SK-MEL-5 (cell line): ENCODE measurements around the gene CLEC4D. TPM values are rescaled to one million over a fixed set of nuclear protein-coding genes. Genes with fewer than 3 reads are reported as not detected.
A peak's percentile ranks its signal among the peaks of the same experiment; 100 is the strongest.
"Not testable (repeated sequence)": the region's sequence is repeated elsewhere in the genome, so short reads cannot be mapped to it uniquely, and the experiment has no call there.

Source experiments
- DNase-seq: peaks from one replicate; pipeline ENCODE4 v3.0.0-alpha.2; 2016; ENCODE audit warnings: low read depth, low spot score
- in situ Hi-C: cut with HindIII; loops from 2 replicates; pipeline ENCODE4 v1.10.0; 2016; ENCODE audit warnings: low sequenced_read_pairs, high pct_unique_total_duplicates, low pct_unique_long_range_greater_than_20kb
- total RNA-seq: library from RNA; depleted of rRNA; stranded (reverse); fragments of >200 nt; shearing (Covaris generic); gene quantifications from 2 replicates; pipeline ENCODE4 v1.2.3, GENCODE V29; 2014

The CLEC4D gene
- total RNA-seq, 1 experiment from 2014 or later = not detected

DNA sequence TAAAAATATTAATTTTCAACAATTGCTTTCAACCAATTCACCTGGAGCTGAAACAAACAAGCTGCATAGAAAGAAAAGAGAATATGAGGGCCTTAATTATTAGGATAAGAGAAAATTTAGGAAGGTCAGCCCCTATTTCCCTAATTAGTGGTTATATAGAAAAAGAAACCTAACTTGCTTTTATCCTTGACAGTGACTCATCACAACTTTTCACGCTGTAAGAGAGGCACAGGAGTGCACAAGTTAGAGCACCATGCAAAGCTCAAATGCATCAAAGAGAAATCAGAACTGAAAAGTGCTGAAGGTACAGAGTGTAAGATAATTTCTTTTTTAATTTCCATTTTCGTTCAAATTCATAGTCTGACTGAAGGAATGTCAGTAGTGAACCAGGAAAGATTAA, 4.7 kb downstream of the CLEC4D start:
- no peak for DNase-seq
- in situ Hi-C loops = no loop called here

DNA sequence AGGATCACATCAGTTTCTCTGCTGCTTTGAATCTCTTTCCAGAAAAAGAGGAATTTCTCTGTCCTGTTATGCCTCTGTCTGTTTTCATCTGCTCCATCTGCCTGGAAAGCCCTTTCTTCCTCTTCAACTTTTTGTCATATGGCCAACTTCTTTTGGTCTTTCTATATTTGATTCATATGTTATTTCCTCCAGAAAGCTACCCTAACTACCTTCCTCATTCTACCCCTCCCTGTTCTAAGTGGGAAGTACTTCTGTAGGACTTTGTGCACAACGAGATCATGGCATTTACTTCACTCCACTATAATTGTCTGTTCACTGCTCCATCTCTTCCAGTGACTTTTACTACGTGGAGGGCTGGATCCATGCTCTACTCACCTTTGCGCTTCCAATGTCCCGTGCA, 5.9 kb downstream of the CLEC4D start:
- DNase-seq = no peak
- in situ Hi-C loops = no loop called here

DNA sequence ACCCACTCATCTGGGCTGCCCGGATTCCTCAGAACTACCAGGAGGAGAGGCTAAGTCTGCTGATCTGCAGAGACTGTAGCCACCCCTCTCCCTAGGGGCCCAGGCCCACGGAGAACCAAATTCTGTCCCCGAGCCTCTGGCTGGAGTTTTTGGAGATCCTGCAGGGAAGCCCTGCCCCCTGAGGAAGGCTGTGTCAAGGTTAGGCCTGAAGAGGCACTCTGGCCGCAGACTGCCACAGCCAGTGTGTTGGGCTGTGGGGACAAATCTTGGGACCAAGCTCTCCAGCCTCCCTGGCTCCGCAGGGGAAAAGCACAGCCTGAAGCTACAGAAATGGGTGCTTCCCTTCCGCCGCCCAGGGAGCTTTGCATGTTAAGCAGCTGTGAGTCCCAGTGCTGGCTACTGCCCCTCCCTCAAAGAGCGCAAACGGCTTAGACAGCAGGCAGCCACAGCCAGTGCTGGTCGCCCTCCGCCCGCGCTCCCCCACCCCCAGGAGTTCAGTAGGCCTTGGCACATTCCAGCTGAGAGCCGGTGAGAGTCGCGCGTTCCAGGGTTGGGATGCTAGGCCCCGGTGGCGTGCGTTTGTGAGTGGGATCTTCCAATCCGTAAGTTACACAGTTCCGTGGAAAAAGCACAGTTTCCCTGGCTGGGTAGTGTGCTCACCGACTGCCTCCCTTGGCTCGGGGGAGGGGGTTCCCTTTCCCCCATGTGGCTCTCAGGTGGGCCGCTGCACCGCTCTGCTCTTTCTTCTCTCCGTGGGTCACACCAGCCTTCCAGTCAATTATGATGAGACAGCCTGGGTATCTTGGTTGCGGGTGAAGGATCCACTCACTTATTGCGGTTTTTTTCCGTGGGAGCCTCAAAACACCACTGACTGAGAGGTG, 14.2 kb downstream of the CLEC4D start:
- DNase-seq = no peak
- in situ Hi-C loops = no loop called here

DNA sequence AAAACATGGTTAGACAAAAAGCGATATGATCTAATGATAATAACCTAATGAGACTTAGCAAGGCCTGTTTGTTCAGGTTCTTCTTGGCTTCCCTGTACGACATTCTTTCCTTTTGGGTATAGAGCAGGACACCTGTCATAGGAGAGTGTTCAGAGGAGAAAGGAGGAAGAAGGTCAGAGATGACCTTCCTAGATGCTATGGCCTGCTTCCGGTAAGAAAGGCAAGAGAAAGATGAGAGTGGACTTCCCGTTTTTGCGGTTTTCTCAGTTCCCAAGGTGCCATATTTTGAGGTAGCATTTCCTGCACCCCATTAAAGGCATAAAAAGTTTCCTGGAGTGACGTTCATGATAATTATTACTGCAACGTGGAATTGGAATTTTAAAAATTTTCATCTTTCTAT, 18.7 kb downstream of the CLEC4D start:
- in situ Hi-C loops = no loop called here

DNA sequence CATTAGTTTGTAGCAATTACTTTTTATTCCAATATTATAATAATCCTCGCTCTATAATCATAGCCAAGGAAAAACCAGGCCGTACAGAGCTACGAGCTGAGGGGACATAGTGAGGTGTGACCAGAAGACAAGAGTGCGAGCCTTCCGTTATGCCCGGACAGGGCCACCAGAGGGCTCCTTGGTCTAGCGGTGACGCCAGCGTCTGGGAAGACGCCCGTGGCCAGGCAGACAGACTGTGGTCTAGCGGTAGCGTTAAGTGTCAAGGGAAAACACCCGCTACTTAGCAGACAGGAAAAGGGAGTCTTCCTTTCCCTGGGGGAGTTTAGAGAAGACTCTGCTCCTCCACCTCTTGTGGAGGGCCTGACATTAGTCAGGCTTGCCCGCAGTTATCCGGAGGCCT, 24.5 kb downstream of the CLEC4D start:
- in situ Hi-C loops = not testable (repeated sequence)
- peak; percentile 46 for DNase-seq

More for the DNA sequence above, 18.7 kb downstream of the CLEC4D start:
- DNase-seq = no peak

DNA sequence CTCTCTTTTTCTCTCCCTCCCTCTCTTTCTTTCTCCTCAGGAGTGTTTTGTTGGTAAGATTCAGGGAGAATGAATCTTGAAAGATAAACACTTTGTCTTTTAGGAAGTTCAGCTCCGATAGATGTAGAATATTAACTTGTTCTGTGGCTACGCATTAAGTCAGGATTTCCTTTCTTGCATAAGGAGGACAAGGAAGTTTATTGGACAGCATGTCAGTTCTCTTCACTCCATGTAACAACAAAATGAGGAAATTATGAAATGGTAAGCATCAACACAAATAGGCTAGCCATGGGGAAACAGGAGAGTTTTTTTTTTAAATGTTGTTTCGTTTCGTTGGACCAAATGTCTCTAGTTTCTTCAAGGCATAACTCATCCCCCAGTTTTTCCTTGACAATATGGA, 27.5 kb downstream of the CLEC4D start, which contains the start of gene CLEC4E:
Gene CLEC4E, minus strand, starts transcription at position 75 of the 400 bp plus-strand sequence. CDS start 108 bp downstream, outside the sequence.
- in situ Hi-C loops = not testable (repeated sequence)

DNA sequence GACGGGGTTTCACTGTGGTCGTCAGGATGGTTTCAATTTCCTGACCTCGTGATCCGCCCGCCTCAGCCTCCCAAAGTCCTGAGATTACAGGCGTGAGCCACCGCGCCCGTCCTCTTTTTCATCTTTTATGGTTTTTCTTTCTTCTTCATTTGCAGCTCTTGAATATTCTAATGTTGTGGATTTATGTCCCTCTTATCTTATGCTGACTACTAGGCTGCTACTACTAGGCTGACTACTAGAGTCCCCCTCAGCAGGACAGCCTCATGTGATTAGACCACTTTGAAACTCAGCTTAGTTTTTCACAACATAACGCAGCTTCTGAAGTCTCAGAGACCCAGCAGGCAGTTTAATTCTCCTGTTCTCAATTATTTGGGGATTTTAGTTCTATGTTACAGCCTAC, 28.3 kb downstream of the CLEC4D start:
- in situ Hi-C loops = no loop called here
- no peak for DNase-seq

More for the DNA sequence above, 27.5 kb downstream of the CLEC4D start, which contains the start of gene CLEC4E:
- DNase-seq = not testable (repeated sequence)

DNA sequence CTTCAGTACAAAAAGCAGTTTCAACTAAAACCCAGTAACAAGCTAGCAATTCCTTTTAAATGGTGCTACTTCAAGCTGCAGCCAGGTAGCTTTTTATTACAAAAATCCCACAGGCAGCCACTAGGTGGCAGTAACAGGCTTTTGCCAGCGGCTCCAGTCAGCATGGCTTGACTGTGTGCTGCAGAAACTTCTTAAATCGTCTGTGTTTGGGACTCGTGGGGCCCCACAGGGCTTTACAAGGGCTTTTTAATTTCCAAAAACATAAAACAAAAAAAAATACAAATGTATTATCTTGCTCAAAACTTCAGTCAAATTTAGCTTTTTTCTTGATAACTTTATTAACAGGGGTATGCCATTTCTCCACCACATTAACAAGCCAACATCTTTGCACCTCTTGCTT, 31.0 kb downstream of the CLEC4D start:
- peak; percentile 76 for DNase-seq
- in situ Hi-C loops = no loop called here

DNA sequence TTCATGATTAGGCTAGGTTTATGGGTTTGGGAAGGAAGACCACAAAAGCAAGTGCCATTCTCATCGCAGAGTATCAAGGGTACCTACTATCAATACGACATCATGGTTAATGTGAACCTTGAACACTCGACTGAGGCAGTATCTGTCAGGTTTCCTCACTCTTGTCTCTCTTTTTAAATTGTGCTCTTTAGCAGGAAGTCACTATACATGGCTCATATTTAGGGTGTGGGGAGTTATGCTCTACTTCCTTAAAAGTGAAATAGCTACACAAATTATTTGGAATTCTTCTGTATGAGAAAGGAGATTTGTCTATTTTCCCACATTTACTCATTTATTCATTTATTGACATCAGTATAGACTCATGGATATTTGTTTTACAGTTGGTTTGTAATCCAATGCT, 33.3 kb downstream of the CLEC4D start:
- in situ Hi-C loops = no loop called here
- no peak for DNase-seq

DNA sequence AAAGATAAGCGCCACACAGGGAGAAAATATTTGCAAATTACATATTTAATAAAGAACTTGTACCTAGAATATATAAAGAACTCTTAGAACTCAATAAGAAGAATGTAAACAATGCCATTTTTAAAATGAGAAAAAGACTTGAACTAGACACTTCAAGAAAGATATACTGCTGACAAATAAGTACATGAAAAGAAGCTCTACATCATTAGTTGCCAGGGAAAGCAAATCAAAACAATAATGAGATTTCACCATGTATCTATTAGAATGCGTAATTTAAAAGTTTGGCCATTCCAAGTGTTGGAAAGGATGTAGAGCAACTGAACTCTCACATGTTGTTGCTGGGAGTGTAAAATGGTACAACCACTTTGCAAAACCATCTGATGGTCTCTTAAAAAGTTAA, 34.3 kb downstream of the CLEC4D start:
- DNase-seq = peak; percentile 11
- in situ Hi-C loops = no loop called here

DNA sequence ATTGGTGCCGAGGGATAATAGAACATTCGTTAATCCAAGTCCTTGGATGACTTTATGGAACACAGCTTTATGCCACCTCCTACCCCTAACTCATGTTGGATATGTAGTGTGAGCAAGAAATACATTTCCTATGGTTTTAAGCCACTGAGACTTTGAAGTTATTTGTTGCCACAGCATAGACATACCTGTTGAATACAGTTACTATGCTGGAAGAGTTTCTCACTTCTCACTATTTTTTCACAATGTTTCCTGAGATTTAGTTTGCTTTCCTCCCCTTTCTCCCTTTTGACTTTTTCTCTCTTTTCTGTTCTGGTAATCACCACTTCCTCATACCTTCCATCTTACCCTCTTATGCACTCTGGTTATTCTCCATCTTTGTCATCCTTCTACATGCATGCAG, 34.9 kb downstream of the CLEC4D start:
- DNase-seq = no peak
- in situ Hi-C loops = no loop called here

DNA sequence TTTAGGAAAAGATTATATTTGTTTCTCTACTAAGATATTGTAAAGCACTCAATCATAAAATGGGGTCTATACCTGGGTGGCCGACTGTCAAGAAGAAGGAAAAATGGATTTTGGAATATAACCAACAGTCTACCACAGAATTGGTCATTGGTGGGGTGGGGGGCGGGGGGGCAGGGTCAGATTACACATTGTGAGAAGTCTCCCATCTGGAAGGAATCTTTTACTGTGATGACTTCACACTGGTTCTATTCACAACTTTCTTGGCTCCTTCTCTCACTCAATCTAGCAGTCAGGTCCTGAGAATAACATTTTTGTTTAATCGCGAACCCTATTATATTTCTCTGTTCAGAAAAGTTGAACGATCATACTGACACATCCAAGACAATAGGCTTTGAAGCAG, 36.1 kb downstream of the CLEC4D start:
- in situ Hi-C loops = no loop called here

DNA sequence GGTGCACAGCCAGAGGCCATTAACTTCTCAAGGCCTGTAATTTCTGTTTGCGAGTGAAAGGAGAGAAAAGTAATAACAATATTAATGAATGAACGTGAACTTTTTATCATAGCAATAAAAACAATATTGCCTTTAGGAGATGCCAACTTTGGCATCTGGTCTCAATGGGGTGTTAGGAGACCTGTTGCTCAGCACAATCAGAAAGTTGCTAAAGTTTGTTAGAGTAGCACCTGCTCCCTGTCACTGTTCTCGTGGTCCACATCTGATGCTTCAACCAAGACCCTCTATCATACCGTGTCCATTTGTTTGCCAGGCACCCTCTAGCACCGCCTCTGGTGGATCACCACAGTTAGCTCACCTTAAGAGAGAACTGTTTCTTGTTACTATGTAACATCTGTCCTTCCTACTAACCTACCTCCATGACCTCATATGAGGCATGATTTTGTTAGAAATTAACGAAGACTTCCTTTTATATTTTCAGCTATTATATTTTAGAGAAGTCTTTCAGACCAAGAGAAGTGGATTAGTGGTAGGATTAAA, 39.9 kb downstream of the CLEC4D start:
- in situ Hi-C loops = no loop called here
- DNase-seq = no peak

More for the DNA sequence above, 36.1 kb downstream of the CLEC4D start:
- DNase-seq = no peak

DNA sequence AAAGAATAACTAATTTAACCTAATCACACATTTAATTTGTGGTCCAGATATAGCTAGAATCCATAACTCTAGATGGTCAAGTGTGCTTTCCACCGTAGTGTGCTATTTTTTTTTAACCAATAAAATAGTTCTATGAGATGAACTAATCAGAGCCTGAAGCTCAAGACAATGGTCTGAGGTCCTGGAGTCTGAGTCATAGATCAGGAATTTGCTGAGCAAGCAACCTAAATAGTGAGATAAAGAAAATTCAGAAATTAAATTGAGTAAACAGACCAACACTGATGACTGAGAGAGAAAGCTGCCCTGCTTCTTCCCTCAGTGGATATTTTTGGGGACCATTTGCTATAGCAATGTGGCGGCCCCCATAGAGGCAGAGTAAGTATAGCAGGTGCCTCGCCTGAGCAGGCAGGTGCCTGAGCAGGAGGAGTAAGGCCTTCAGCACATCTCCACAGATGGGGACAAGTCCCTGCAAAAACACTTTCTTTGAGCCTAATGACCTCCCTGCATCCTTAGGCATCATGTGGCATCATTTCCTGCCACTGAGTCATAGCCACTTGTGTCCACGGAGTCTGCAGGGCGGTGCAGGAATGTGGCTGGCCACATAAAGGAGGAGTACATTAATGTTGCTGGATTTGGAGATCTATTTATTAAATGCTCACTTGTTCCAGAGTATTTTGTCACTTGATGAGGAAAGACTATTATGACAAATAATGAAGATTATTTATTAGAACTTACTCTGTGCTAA, 41.3 kb downstream of the CLEC4D start:
- in situ Hi-C loops = no loop called here
- DNase-seq = no peak

DNA sequence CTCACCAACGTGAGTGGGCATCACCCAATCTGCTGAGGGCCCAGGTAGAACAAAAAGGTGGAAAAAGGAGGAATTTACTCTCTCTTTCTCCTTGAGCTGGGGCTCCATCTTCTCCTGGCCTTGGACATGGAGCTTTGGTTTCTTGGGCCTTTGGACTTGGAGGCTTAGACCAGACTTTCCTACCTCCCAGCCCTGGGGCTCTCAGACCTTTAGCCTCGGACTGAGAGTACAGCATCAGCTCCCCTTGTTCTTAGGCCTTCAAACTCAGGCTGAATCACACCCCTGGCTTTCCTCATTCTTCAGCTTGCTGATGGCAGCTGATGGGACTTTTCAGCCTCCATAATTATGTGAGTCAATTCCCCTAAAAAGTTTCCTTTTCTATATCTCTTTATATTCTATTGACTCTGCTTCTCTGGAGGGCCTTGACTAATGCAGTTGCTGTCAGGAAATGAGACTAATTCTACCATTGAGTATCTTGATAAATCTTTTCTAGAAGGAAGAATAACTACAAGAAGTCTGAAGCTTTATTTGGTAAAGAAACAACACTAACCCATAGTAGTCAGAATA, 43.3 kb downstream of the CLEC4D start:
- DNase-seq = no peak
- in situ Hi-C loops = no loop called here

DNA sequence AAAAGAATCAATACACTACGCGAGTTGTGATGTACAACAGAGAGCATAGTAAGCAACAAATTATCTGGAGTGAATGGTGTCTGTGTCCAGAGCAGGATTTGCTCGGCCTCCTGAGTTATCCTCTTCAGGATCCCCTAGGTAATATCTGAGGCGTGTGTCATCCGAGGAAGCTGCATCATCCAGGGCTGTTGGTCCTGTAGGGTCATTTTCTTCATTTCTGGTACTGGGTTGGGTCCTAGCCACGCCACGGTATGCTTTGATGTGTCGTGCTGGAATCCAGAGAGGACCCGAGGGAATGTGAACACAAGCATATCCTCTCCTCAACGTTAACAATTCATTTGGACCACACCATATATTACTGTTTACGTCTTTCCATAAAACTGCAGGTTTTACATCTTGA, 46.4 kb downstream of the CLEC4D start:
- in situ Hi-C loops = no loop called here
- no peak for DNase-seq

DNA sequence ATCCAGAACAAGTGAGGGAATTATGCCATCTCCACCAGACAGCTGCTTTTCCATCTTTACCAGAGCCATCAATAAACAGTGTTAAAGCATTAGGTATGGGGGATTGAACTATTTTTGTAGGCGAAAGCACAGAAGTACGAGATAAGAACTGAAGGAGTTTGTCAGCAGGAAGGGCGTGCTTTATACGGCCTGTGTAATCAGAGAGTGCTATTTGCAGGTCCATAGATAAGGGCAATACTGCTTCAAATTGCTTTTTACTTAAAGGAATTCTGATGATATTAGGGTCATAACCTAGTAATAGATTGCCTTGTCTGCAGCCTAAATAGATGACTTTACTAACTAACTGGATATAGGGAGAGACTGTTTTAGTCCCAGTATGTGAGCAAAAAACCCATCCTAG, 47.7 kb downstream of the CLEC4D start:
- no peak for DNase-seq
- in situ Hi-C loops = no loop called here

DNA sequence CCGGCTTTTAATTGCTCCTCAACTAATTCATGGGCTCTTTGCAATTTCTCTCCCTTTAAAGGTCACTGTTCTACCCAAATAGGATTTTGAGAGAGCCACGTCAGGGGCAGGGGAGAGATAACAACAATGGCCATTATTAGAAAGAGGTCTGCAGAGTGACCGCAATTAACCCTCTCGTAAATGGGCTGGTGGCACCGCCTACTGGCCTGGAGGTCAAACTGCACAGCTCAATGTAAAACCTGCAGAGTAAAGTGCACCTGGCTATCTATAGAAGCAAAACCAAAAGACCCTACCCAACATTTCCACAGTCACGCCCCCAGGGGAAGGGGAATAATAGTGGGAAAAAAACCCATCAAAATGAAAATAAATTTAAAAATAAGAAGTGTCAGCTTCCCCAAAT, 49.0 kb downstream of the CLEC4D start:
- in situ Hi-C loops = no loop called here
- no peak for DNase-seq
